HL-60 (cell line): ENCODE data around the gene ARHGAP26.

Source experiments
- GABPA ChIP-seq: IDR thresholded peaks from 2 replicates; pipeline ENCODE4 v1.6.1; 2012; ENCODE audit warnings: low read depth
- POLR2AphosphoS5 ChIP-seq: IDR thresholded peaks from 2 replicates; pipeline ENCODE4 v1.6.1; 2012; ENCODE audit warnings: low read depth
- REST ChIP-seq: IDR thresholded peaks from 2 replicates; pipeline ENCODE4 v1.6.1; 2012; ENCODE audit warnings: low read depth; ENCODE audit not compliant: insufficient replicate concordance
- SPI1 ChIP-seq: IDR thresholded peaks from 2 replicates; pipeline ENCODE4 v1.6.1; 2012; ENCODE audit warnings: low read depth, mild to moderate bottlenecking, borderline replicate concordance
- TF ChIP-seq, protein P1 (sequence below): IDR thresholded peaks from one replicate; pipeline ENCODE4 v1.5.1; 2011; ENCODE audit warnings: low read length, control low read depth, inconsistent platforms; ENCODE audit not compliant: insufficient read depth

GRCh38 chr5:143198332-143198731 lies 428.2 kb downstream of the ARHGAP26 start:
- TF ChIP-seq REST = no peak
- no peak for TF ChIP-seq POLR2AphosphoS5
- TF ChIP-seq, protein P1, sequence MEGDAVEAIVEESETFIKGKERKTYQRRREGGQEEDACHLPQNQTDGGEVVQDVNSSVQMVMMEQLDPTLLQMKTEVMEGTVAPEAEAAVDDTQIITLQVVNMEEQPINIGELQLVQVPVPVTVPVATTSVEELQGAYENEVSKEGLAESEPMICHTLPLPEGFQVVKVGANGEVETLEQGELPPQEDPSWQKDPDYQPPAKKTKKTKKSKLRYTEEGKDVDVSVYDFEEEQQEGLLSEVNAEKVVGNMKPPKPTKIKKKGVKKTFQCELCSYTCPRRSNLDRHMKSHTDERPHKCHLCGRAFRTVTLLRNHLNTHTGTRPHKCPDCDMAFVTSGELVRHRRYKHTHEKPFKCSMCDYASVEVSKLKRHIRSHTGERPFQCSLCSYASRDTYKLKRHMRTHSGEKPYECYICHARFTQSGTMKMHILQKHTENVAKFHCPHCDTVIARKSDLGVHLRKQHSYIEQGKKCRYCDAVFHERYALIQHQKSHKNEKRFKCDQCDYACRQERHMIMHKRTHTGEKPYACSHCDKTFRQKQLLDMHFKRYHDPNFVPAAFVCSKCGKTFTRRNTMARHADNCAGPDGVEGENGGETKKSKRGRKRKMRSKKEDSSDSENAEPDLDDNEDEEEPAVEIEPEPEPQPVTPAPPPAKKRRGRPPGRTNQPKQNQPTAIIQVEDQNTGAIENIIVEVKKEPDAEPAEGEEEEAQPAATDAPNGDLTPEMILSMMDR = no peak
- TF ChIP-seq SPI1 = no peak
- TF ChIP-seq GABPA = no peak
